SK-N-SH (cell line): ENCODE measurements around the gene BLZF1.

ENCODE experiments used
- CTCF ChIP-seq: fragments of 200-600 bp; sonication (generic); IDR thresholded peaks from 2 replicates; pipeline ENCODE4 v1.6.1; 2017; ENCODE audit warnings: antibody characterized with exemption, mild to moderate bottlenecking, moderate library complexity
- EP300 ChIP-seq, 2 experiments: IDR thresholded peaks; 2 replicates each; pipeline versions ENCODE4 v1.4.0 to v1.6.1; 2012; ENCODE audit warnings: borderline replicate concordance in 1 of 2, low read depth in 1 of 2, low read length in 1 of 2
- GATA2 ChIP-seq: sonication (generic); formaldehyde crosslinking; IDR thresholded peaks from 2 replicates; pipeline ENCODE4 v1.5.0; 2020; ENCODE audit warnings: mild to moderate bottlenecking, missing genetic modification reagents
- MAX ChIP-seq: IDR thresholded peaks from 2 replicates; pipeline ENCODE4 v1.4.0; 2012; ENCODE audit warnings: low read depth
- POLR2AphosphoS5 ChIP-seq: IDR thresholded peaks from 2 replicates; pipeline ENCODE4 v1.6.1; 2012; ENCODE audit warnings: low read depth, low read length
- RAD21 ChIP-seq: IDR thresholded peaks from 2 replicates; pipeline ENCODE4 v1.6.1; 2012; ENCODE audit warnings: mild to moderate bottlenecking, low read length
- RCOR1 ChIP-seq: fragments of 150-350 bp; IDR thresholded peaks from 2 replicates; pipeline ENCODE4 v1.6.1; 2017; ENCODE audit warnings: antibody characterized with exemption, low read length
- REST ChIP-seq: IDR thresholded peaks from 2 replicates; pipeline ENCODE4 v1.6.1; 2012; ENCODE audit warnings: mild to moderate bottlenecking, low read depth, low read length, moderate library complexity
- YY1 ChIP-seq: IDR thresholded peaks from 2 replicates; pipeline ENCODE4 v1.4.0; 2012; ENCODE audit warnings: low read depth, mild to moderate bottlenecking

GRCh38 chr1:169390303-169390702 lies 22.3 kb downstream of the BLZF1 start:
- TF ChIP-seq YY1 (no peak), RAD21 (no peak), GATA2 (CRISPR knock-in tag) (no peak), CTCF (no peak), POLR2AphosphoS5 (no peak), REST (no peak), RCOR1 (no peak), EP300 (IDR thresholded peaks at IDR 0.05; ENCODE audit: borderline replicate concordance in 1 of 2, low read depth in 1 of 2, low read length in 1 of 2) (no peak), MAX (no peak)
